ENCODE data around the gene OR2T6.

OR2T6 gene

GRCh38 chr1:248380854-248381253 is 5.3 kb downstream of the OR2T6 start:
- Histone ChIP-seq H3K27me3 (ENCODE audit: insufficient read depth, low read length, poor library complexity, severe bottlenecking) (no peaks in the 10 kb centered on the region), H4K20me1 (ENCODE audit: insufficient read depth, low read length, poor library complexity, severe bottlenecking) (no peaks in the 10 kb centered on the region), H3K9me2 (replicated peaks; ENCODE audit: low read depth, low read length) (no peaks in the 10 kb centered on the region), H3K9me3 (ENCODE audit: insufficient read depth, low read depth, low read length) (no peaks in the 10 kb centered on the region), H2AFZ (ENCODE audit: low read length) (no peak overlapping the region), H3K9ac (ENCODE audit: low read depth, low read length, poor library complexity, severe bottlenecking) (no peak overlapping the region), H3K79me2 (ENCODE audit: insufficient read depth, low read length) (no peaks in the 10 kb centered on the region), H3K4me1 (ENCODE audit: insufficient read depth, low read length, poor library complexity, severe bottlenecking) (no peaks in the 10 kb centered on the region), H3F3A (ENCODE audit: low read depth) (no peaks in the 10 kb centered on the region), H3K4me3 (ENCODE audit: low read length, poor library complexity, severe bottlenecking) (no peak overlapping the region), H3K36me3 (ENCODE audit: insufficient read depth, low read length) (no peaks in the 10 kb centered on the region), H3K4me2 (ENCODE audit: low read depth, low read length, poor library complexity, severe bottlenecking) (no peak overlapping the region)
- no peak for TF ChIP-seq EZH2phosphoT487 (IDR thresholded peaks at IDR 0.05; ENCODE audit: borderline replicate concordance)
- TF ChIP-seq CTCF (conservative IDR thresholded peaks at IDR 0.05; ENCODE audit: low read length): no peak

DNA sequence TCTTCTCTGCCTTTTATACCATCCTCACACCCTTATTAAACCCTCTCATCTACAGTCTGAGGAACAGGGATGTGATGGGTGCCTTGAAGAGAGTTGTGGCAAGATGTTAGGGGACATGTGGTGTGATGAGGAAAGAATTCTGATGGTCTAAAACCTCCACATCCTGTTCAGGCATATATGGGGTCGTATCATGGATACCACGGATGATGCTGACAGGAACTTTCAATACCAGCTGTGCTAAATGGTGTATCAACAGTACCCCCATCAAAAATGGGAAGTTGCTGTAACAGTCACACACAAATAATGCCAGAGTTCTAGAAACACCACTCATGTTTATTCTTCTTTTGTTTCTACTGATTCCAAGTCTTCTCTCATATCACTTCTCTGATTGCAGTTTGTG is 12.9 kb downstream of the OR2T6 start:
- Histone ChIP-seq H3K27me3 (ENCODE audit: insufficient read depth, low read length, poor library complexity, severe bottlenecking) (no peaks in the 10 kb centered on the region), H3K4me3 (ENCODE audit: low read length, poor library complexity, severe bottlenecking) (no peak overlapping the region), H3K9me3 (ENCODE audit: insufficient read depth, low read depth, low read length) (no peaks in the 10 kb centered on the region), H3F3A (ENCODE audit: low read depth) (no peaks in the 10 kb centered on the region), H3K4me1 (ENCODE audit: insufficient read depth, low read length, poor library complexity, severe bottlenecking) (no peaks in the 10 kb centered on the region), H2AFZ (ENCODE audit: low read length) (no peak overlapping the region), H4K20me1 (ENCODE audit: insufficient read depth, low read length, poor library complexity, severe bottlenecking) (no peaks in the 10 kb centered on the region), H3K9me2 (replicated peaks; ENCODE audit: low read depth, low read length) (no peaks in the 10 kb centered on the region), H3K36me3 (ENCODE audit: insufficient read depth, low read length) (no peaks in the 10 kb centered on the region), H3K79me2 (ENCODE audit: insufficient read depth, low read length) (no peaks in the 10 kb centered on the region), H3K4me2 (ENCODE audit: low read depth, low read length, poor library complexity, severe bottlenecking) (no peak overlapping the region), H3K9ac (ENCODE audit: low read depth, low read length, poor library complexity, severe bottlenecking) (no peak overlapping the region)
- no peak for TF ChIP-seq CTCF (conservative IDR thresholded peaks at IDR 0.05; ENCODE audit: low read length)
- TF ChIP-seq EZH2phosphoT487 (IDR thresholded peaks at IDR 0.05; ENCODE audit: borderline replicate concordance): no peak

GRCh38 chr1:248393050-248393449 is 17.5 kb downstream of the OR2T6 start:
- Histone ChIP-seq H3K9me2 (replicated peaks; ENCODE audit: low read depth, low read length) (no peaks in the 10 kb centered on the region), H3K36me3 (ENCODE audit: insufficient read depth, low read length) (no peaks in the 10 kb centered on the region), H3K9me3 (ENCODE audit: insufficient read depth, low read depth, low read length) (no peaks in the 10 kb centered on the region), H3K4me2 (ENCODE audit: low read depth, low read length, poor library complexity, severe bottlenecking) (no peak overlapping the region), H3K27me3 (ENCODE audit: insufficient read depth, low read length, poor library complexity, severe bottlenecking) (no peaks in the 10 kb centered on the region), H3K9ac (ENCODE audit: low read depth, low read length, poor library complexity, severe bottlenecking) (no peak overlapping the region), H3K79me2 (ENCODE audit: insufficient read depth, low read length) (no peaks in the 10 kb centered on the region), H3K4me3 (ENCODE audit: low read length, poor library complexity, severe bottlenecking) (no peak overlapping the region), H4K20me1 (ENCODE audit: insufficient read depth, low read length, poor library complexity, severe bottlenecking) (no peaks in the 10 kb centered on the region), H2AFZ (ENCODE audit: low read length) (no peak overlapping the region), H3F3A (ENCODE audit: low read depth) (no peaks in the 10 kb centered on the region), H3K4me1 (ENCODE audit: insufficient read depth, low read length, poor library complexity, severe bottlenecking) (no peaks in the 10 kb centered on the region)
- TF ChIP-seq EZH2phosphoT487 (IDR thresholded peaks at IDR 0.05; ENCODE audit: borderline replicate concordance) (no peak), CTCF (conservative IDR thresholded peaks at IDR 0.05; ENCODE audit: low read length) (no peak)
